HG03565 (cell line): ENCODE results near the gene GNA12.

Source experiments
- ATAC-seq: cut with Tn5 transposase; IDR thresholded peaks from one replicate; pipeline ENCODE4 v1.9.1; 2021; ENCODE audit warnings: mild to moderate bottlenecking, moderate library complexity; ENCODE audit not compliant: unreplicated experiment

Gene GNA12

DNA sequence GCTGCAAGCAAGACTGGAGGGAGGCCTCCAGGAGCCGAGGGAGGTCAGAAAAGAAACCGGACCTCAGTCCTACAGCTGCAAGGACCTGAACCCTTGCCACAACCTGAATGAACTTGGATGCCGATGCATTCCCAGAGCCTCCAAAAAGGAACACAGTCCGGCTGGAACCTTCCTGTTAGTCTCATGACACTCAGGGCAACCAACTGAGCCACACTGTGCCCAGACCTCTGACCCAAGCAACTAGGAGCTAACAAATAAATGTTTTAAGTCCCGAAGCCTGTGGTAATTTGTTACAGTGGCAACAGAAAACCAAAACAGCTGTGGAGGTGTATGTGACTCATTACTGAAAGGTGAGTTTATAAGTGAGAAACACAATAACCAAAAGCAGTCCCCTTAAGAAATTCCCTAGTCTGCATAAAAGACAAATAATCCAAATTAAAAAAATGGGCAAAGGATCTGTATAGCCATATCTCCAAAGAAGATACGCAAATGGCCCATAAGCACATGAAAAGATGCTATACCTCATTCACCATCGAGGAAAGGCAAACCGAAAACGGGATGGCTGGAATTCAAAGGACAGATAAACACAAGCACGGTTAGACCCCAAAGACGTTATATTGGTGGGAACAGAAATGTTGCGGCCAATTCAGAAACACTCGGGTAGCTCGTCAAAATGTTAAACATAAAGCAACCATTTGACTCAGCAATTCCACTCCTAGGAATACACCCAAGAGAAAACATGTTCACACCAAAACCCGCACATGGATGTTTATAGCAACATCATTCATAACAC, 24.8 kb downstream of the GNA12 start:
- ATAC-seq = no peak

- no peak for ATAC-seq
Measured at GRCh38 chr7:2818653-2819052, 25.5 kb downstream of the GNA12 start.

DNA sequence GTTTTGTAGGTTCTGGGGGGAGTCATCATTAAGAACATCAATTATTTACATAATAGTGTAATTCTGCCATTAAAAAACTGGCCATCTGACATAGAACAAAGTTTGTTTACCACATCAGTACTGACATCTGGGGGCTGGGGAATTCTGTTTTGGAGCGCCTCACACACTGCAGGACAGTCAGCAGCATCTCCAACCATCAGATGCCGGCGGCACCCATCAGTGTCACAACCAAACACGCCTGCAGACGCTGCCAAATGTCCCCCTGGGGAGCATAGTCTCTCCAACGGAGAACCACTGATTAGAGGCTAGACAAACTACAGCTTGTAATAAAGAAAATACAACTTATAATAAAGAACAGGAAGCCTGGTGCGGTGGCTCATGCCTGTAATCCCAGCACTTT, 26.0 kb downstream of the GNA12 start:
- no peak for ATAC-seq

- ATAC-seq = no peak
Measured at GRCh38 chr7:2817456-2817855, 26.7 kb downstream of the GNA12 start.

DNA sequence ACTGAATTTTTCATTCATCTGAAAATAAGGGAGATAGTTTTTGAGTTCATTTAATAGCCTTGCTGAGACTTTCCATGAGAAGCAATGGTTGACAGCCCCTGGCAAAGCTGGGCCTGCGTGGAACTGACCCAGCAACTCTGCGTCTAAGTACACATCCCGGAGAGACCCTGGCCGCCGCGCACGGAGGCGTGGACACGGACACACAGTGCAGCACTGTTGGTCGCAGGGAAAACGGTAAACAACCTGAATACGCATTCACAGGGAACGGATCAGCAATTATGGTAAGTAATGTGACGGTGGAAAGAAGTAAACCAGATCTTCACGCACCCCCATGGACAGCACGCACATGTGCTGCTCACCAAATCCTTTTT, 28.2 kb downstream of the GNA12 start:
- no peak for ATAC-seq

DNA sequence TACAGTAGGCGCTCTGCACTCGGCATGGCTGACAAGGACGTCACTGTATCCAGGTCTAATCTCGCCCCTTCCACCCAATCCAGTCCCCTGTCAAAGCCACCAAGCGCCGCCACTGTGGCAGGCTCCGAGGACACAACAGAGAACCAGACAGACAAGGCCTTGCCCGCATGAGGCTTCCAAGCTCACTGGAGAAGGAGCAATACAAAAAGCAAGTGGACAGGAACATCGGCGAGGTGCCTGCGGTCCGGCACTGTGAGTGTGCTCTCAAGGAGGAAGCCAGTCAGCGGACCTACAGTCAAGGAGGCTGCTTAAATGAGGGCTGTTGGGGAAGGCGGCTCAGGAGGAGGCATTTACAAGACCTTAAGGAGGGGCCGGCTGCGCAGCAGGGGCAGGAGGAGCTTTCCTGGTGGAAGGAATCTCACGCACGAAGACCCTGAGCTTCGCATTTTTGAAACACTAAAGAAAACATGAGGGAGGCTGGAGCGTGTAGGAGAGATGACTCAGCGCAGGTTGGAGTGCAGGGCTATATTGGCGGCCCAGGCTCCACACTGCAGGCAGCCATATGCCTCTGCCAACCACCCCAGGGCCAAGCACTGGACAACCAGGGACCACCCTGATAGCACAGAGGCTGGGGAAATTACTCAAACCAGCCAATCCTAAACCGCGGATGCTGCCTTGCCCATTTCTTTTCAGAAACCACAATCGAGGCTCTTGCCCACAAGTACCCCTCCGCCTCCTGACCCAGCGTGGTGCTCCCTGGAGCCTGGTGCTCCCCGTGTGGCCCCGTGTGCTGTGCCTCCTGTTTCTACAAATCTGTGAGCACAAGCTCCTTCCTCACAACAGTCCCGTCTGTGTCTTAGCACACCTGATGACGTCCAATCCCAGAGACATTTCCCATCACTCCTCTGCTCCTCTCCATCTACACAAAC, 28.9 kb downstream of the GNA12 start:
- no peak for ATAC-seq

DNA sequence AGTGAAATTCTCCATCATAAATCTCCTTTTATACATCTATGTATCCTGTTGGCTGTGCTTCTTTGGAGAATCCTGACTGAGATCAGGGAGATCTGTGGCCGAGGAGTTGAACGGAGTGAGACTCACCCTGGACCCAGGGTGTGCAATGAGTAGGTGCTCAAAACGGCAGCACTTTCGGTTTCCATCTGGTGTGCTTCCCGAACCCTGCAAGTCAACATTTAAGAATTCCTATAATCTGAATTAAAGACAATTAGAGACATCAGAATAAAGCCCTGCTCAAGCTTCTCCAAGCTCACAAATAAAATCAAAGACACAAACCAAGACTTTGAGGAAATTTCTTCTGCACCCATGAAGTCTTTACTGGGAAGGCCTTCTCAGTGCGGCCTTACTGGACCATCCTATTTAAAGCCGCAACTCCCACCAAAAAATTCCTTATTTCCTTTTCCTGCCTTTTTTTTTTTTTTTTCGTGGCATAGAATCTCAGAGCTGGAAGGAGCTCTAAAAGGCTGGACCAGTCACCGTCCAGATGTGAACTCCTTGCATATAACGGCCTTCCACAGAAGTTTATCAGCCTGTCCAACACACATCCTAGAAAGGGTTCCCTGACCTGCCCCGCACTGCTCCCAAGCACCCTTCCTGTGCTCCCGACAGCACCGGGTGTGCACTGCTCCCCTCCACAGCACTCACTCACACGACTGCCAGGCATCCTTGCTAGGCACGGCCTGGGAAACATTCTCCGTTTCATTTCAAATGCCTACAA, 29.7 kb downstream of the GNA12 start:
- no peak for ATAC-seq

GRCh38 chr7:2813350-2814185, 30.5 kb downstream of the GNA12 start:
- no peak for ATAC-seq

DNA sequence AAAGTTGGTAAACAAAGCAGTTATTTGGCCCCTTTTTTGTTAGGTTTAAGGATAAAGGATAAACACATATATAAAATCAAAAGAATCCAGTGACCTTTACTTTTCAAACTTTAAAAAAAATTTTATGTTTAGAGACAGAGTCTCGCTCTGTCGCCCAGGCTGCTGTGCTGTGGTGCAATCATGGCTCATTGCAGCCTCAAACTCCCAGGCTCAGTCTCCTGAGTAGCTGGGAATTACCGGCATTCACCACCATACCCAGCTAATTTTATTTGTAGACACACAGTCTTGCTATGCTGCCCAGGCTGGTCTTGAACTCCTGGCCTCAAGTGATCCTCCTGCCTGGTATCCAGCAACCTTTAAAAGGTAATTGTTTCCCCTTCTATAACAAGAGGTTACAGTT, 31.3 kb downstream of the GNA12 start:
- ATAC-seq = no peak

- ATAC-seq = no peak
Measured at GRCh38 chr7:2812114-2812487, 32.0 kb downstream of the GNA12 start.

GRCh38 chr7:2811476-2812113, 32.5 kb downstream of the GNA12 start:
- no peak for ATAC-seq

GRCh38 chr7:2810682-2811415, 33.3 kb downstream of the GNA12 start:
- no peak for ATAC-seq

DNA sequence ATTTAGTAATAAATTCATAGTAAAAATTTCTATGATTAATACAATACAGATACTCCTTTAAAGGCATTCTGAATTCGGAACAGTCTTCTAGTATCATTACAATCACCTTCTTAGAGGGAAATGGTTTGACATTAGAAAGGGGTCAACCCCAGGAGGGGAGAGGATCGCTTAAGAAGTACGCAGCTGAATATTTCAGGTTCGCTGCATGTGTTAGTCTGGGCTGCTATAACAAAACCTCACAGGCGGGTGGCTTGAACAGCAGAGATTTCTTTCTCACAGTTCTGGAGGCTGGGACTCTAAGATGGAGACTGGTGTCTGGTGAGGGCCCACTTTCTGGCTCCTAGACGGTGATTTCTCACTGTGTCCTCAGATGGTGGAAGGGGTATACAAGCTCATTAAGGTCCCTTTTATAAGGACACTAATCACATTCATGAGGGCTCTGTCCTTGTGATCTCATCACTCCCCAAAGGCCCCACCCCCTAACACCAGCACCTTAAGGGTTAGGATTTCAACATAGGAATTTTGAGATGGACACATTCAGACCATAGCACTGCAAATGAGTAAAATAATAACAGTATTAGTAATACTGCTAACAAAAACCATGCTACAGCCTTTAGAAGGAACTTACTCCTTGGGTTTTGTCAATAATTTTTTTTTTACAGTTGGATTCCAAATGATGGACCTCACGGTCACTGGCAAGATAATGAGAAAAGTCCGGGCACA, 34.0 kb downstream of the GNA12 start:
- no peak for ATAC-seq

- ATAC-seq = peak; percentile 48
Measured at GRCh38 chr7:2808891-2809665, 35.0 kb downstream of the GNA12 start.

DNA sequence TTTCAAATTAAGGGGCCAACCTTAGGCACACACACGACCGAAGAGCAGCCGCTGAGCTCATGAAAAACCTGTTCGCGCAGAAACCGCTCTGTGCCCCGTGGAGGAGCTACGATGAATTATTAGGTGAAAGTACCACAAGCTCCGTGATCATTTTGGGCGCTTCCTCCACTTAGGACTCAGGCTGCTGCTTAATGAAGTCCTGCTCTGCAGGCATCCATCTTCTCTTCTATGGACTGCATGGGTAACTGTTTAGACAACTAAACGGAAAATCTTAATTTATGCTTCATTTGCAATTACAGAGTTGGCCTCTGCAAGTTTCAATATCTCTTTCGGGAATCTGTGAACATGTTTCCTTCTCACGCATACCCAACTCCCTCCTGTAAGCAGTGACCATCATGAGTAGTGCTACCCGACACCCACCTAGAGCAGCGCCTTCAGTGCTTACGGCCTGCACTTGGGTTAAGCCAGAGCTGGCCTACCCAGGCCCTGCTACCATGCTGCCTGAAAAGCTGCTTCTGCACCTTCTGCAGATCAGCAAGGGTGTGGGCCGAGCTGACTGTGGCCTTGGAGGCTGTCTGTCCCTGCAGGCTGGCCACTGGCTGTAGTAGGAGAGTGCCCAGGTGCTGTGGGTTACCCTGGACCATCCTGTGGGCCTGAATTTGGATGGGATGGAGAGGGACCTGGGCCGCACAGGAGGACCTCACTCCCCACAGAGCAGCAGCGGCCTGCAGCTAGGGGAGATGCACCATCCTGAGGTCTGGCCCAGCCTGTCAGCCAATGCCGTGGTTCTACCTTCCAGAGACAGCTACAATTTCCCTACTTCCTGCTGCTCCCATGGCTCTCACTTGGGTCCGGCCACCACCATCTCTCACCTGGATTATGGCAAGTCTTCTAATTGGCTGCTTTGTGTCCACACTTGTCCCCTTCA, 36.0 kb downstream of the GNA12 start:
- ATAC-seq = no peak

DNA sequence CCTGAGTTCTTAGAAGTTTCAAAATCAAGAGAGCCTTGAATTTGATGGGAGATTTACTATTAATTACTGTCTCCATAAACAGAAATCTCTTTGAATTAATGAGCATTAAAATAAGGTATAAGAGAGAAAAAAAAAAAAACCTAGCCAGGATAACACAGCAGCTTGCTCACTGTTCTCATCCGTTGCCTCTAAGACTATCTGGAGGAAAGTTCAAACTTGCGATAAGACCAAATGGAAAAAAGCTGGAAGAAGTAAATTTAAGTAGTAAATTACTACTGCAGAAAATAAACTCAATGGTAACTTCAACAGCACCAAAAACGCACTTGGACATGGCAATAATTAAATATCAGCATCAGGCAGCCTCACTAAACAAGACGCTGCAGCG, 36.7 kb downstream of the GNA12 start:
- no peak for ATAC-seq

DNA sequence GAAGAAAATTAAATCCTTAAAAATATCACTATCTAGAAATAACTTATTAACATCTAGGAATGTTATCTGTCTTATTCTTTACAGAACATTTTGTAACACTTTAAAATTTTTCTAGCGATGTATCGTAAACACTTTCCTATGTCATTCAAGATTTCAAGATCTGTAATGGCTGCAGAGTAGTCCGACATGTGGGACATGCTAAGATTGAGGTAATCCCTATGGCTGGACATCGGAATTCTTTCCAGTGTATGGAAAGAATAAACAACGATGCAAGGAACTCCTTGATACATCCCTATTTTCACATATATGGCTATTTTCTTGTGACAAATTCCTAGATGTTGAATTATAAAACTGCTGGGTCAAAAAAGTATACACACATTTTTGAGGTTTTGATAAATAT, 37.5 kb downstream of the GNA12 start:
- ATAC-seq = no peak
